ENCODE results near the gene CDH5. TPM values are rescaled to one million over a fixed set of nuclear protein-coding genes. Genes with fewer than 3 reads are reported as not detected.
"Not testable (repeated sequence)": the region's sequence is repeated elsewhere in the genome, so short reads cannot be mapped to it uniquely, and the experiment has no call there.

The CDH5 gene
- total RNA-seq, 2 donors from 2014 or later, result 0.18 TPM; not detected in 1

DNA sequence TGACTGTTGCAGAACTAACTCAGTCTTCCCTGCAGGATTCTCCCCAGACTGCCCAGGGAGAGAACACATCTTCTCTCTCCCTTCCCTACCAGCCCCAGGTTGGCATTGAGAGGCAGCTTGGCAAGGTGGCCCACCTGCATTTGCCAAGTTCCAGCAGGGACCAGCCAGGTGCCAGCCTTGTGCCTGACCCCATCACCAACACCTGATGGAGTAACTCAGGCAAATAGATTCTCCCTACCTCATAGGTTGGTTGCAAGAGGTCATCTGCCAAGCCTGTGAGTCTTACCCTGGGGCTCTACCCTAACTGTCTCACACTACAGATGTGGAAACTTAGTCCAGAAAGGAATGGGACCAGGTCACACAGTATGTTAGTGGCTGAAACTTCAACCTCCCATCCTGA lies 81.0 kb downstream of the CDH5 start:
- Mint-ChIP-seq H3K4me3 (no peak overlapping the region), H3K27ac (no peak overlapping the region), H3K9me3 (no peaks in the 10 kb centered on the region), H3K36me3 (ENCODE audit: low read depth) (no peaks in the 10 kb centered on the region), H3K27me3 (ENCODE audit: insufficient read depth) (peaks cover 30% of the 10 kb centered on the region), H3K4me1 (no peaks in the 10 kb centered on the region)
- Histone ChIP-seq H3K4me3 (ENCODE audit: low read length) (no peak overlapping the region), H3K9me3 (ENCODE audit: control insufficient read depth, low read length) (no peaks in the 10 kb centered on the region), H3K27ac (ENCODE audit: low read depth, low read length) (no peak overlapping the region), H3K9ac (ENCODE audit: extremely low read depth, low read length, poor library complexity, severe bottlenecking) (no peak overlapping the region), H3K27me3 (ENCODE audit: control insufficient read depth, insufficient read depth, low read length, poor library complexity, severe bottlenecking) (no peaks in the 10 kb centered on the region), H3K4me1 (ENCODE audit: control insufficient read depth, insufficient read depth, low read length) (no peaks in the 10 kb centered on the region), H3K36me3 (ENCODE audit: control insufficient read depth, insufficient read depth, low read length) (no peaks in the 10 kb centered on the region)
- DNase-seq, result peak; percentile 30
- TF ChIP-seq, protein P1, sequence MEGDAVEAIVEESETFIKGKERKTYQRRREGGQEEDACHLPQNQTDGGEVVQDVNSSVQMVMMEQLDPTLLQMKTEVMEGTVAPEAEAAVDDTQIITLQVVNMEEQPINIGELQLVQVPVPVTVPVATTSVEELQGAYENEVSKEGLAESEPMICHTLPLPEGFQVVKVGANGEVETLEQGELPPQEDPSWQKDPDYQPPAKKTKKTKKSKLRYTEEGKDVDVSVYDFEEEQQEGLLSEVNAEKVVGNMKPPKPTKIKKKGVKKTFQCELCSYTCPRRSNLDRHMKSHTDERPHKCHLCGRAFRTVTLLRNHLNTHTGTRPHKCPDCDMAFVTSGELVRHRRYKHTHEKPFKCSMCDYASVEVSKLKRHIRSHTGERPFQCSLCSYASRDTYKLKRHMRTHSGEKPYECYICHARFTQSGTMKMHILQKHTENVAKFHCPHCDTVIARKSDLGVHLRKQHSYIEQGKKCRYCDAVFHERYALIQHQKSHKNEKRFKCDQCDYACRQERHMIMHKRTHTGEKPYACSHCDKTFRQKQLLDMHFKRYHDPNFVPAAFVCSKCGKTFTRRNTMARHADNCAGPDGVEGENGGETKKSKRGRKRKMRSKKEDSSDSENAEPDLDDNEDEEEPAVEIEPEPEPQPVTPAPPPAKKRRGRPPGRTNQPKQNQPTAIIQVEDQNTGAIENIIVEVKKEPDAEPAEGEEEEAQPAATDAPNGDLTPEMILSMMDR (conservative IDR thresholded peaks at IDR 0.05), result no peak

DNA sequence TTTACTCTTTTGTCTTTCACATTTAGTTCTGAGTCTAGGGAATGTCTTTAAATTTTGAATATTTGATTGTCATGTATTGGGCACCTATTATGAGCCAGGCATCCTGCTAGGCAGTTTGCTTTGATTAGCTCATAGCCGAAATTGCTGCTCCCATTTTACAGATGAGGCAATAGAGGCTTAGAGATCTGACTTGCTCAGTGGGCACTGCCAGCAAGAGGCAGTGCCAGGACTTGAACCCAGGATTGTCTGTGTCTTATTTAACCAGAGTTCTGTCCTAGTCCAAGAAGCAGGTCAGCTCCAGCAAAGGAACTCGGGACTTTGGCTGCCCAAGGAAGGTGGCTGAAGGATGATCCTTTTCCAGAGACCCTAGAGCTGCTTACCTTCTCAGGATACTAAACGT lies 85.1 kb downstream of the CDH5 start:
- TF ChIP-seq, protein P1 (conservative IDR thresholded peaks at IDR 0.05), result no peak
- 83 to 94% methylated on average over 2 to 3 of the region's 3 CpGs for WGBS, 2 experiments (ENCODE audit: insufficient coverage in 1 of 2, insufficient read length in 1 of 2)

DNA sequence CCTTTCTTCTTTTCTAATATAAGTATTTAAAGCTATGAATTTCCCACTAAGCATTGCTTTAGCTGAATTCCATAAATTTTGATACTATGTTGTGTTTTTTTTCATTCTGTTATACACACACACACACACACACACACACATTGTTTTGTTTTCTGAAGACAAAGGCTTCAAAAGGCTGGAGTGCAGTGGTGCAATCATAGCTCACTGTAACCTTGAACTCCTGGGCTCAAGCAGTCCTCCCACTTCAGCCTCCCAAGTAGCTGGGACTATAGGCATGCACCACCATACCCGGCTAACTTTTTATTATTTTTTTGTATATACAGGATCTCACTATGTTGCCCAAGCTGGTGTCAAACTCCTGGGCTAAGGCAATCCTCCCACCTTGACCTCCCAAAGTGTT lies 86.7 kb downstream of the CDH5 start:
- not testable (repeated sequence) for H3K4me3 ChIP-seq (ENCODE audit: low read length); H3K27me3 Mint-ChIP-seq (ENCODE audit: insufficient read depth); H3K27ac ChIP-seq (ENCODE audit: low read depth, low read length); H3K9ac ChIP-seq (ENCODE audit: extremely low read depth, low read length, poor library complexity, severe bottlenecking); H3K9me3 ChIP-seq (ENCODE audit: control insufficient read depth, low read length); H3K4me1 Mint-ChIP-seq; H3K27ac Mint-ChIP-seq; H3K36me3 Mint-ChIP-seq (ENCODE audit: low read depth); H3K36me3 ChIP-seq (ENCODE audit: control insufficient read depth, insufficient read depth, low read length); H3K9me3 Mint-ChIP-seq; H3K4me3 Mint-ChIP-seq; H3K4me1 ChIP-seq (ENCODE audit: control insufficient read depth, insufficient read depth, low read length); H3K27me3 ChIP-seq (ENCODE audit: control insufficient read depth, insufficient read depth, low read length, poor library complexity, severe bottlenecking)
- 88% methylated on average over 1 of the region's 1 CpG; no CpG with 5 or more reads in 1 of the 2 experiments for WGBS, 2 experiments (ENCODE audit: insufficient coverage in 1 of 2, insufficient read length in 1 of 2)
- DNase-seq, result peak; percentile 3

More for the DNA sequence above, 85.1 kb downstream of the CDH5 start:
- Histone ChIP-seq H3K9ac (ENCODE audit: extremely low read depth, low read length, poor library complexity, severe bottlenecking) (no peak overlapping the region), H3K27ac (ENCODE audit: low read depth, low read length) (no peak overlapping the region), H3K4me3 (ENCODE audit: low read length) (no peak overlapping the region), H3K9me3 (ENCODE audit: control insufficient read depth, low read length) (no peaks in the 10 kb centered on the region), H3K36me3 (ENCODE audit: control insufficient read depth, insufficient read depth, low read length) (no peaks in the 10 kb centered on the region), H3K4me1 (ENCODE audit: control insufficient read depth, insufficient read depth, low read length) (no peaks in the 10 kb centered on the region), H3K27me3 (ENCODE audit: control insufficient read depth, insufficient read depth, low read length, poor library complexity, severe bottlenecking) (no peaks in the 10 kb centered on the region)
- Mint-ChIP-seq H3K36me3 (ENCODE audit: low read depth) (no peaks in the 10 kb centered on the region), H3K9me3 (no peaks in the 10 kb centered on the region), H3K4me3 (no peak overlapping the region), H3K4me1 (no peaks in the 10 kb centered on the region), H3K27ac (no peak overlapping the region), H3K27me3 (ENCODE audit: insufficient read depth) (peaks cover 15% of the 10 kb centered on the region)
- DNase-seq, result peak; percentile 25

Other genes starting within 250 kb of the CDH5 start
- gene BEAN1, start 60.6 kb downstream of the CDH5 start, total RNA-seq, result under 1 TPM in 1 of 2 donors, not detected in 1; 0.18 TPM
- 10 to 100 TPM in 1 of 2 donors, 1 to 10 TPM in 1; 7.9 to 11.5 TPM for gene TK2, start 183.4 kb downstream of the CDH5 start, total RNA-seq
- 10 to 100 TPM; 22.5 to 40.7 TPM for gene CKLF, start 185.9 kb downstream of the CDH5 start, total RNA-seq
- 1 to 10 TPM; 3.8 to 5.3 TPM for gene CMTM1, start 199.7 kb downstream of the CDH5 start, total RNA-seq
- not detected for gene CMTM2, start 212.8 kb downstream of the CDH5 start, total RNA-seq
- gene CMTM3, start 238.0 kb downstream of the CDH5 start, total RNA-seq, result 10 to 100 TPM; 44.2 to 48.5 TPM